ENCODE measurements around the gene PIGU. TPM values are rescaled to one million over a fixed set of nuclear protein-coding genes. Genes with fewer than 3 reads are reported as not detected.

Gene PIGU
- total and polyA plus RNA-seq, 2 of the 13 experiments (the other 11 are each of a cell fraction or from before 2014, with no cell fraction given) = 45.5 to 231 TPM

GRCh38 chr20:34638532-34638931 is 38.4 kb downstream of the PIGU start (continued):
- no peak for TF ChIP-seq RARG (CRISPR knock-in tag; IDR thresholded peaks at IDR 0.05; ENCODE audit: low read depth)
- TF ChIP-seq CHD4 (IDR thresholded peaks at IDR 0.05; ENCODE audit: borderline replicate concordance, low read length) = no peak
- TF ChIP-seq ATF5 (CRISPR knock-in tag; IDR thresholded peaks at IDR 0.05; ENCODE audit: low read depth) = no peak

- ChIA-PET CTCF (ENCODE audit: low intra/inter-chr PET ratio, low total read pairs) (no interaction called here), POLR2A (no interaction called here)
- H3K4me1 ChIP-seq (ENCODE audit: insufficient read depth, low read length) = peaks cover 57% of the 10 kb centered on the region
- no peaks in the 10 kb centered on the region for H3K79me2 ChIP-seq (ENCODE audit: insufficient read depth, low read length)
- no peak for FAIRE-seq
- TF ChIP-seq, protein P1, sequence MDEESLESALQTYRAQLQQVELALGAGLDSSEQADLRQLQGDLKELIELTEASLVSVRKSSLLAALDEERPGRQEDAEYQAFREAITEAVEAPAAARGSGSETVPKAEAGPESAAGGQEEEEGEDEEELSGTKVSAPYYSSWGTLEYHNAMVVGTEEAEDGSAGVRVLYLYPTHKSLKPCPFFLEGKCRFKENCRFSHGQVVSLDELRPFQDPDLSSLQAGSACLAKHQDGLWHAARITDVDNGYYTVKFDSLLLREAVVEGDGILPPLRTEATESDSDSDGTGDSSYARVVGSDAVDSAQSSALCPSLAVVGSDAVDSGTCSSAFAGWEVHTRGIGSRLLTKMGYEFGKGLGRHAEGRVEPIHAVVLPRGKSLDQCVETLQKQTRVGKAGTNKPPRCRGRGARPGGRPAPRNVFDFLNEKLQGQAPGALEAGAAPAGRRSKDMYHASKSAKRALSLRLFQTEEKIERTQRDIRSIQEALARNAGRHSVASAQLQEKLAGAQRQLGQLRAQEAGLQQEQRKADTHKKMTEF (CRISPR knock-in tag; IDR thresholded peaks at IDR 0.05) = peak; percentile 5; the same call in 1 of the 2 replicates
- TF ChIP-seq PAXIP1 (CRISPR knock-in tag; conservative IDR thresholded peaks at IDR 0.05) (no peak; the same call in 1 of the 2 replicates), IRF2 (CRISPR knock-in tag; IDR thresholded peaks at IDR 0.05) (0 out of 2 replicates have a peak, but pooled peaks have one; percentile 10), ZNF251 (CRISPR knock-in tag; IDR thresholded peaks at IDR 0.05) (no peak), ZC3H4 (CRISPR knock-in tag; IDR thresholded peaks at IDR 0.05; ENCODE audit: borderline replicate concordance) (0 out of 2 replicates have a peak, but pooled peaks have one; percentile 17), ZFX (CRISPR knock-in tag; IDR thresholded peaks at IDR 0.05; ENCODE audit: low read depth) (0 out of 2 replicates have a peak, but pooled peaks have one; percentile 21)
- TF ChIP-seq, protein P2, sequence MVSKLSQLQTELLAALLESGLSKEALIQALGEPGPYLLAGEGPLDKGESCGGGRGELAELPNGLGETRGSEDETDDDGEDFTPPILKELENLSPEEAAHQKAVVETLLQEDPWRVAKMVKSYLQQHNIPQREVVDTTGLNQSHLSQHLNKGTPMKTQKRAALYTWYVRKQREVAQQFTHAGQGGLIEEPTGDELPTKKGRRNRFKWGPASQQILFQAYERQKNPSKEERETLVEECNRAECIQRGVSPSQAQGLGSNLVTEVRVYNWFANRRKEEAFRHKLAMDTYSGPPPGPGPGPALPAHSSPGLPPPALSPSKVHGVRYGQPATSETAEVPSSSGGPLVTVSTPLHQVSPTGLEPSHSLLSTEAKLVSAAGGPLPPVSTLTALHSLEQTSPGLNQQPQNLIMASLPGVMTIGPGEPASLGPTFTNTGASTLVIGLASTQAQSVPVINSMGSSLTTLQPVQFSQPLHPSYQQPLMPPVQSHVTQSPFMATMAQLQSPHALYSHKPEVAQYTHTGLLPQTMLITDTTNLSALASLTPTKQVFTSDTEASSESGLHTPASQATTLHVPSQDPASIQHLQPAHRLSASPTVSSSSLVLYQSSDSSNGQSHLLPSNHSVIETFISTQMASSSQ (IDR thresholded peaks at IDR 0.05; ENCODE audit: low read depth) = no peak
- TF ChIP-seq, protein P2 (CRISPR knock-in tag; IDR thresholded peaks at IDR 0.05; ENCODE audit: borderline replicate concordance) = 0 out of 2 replicates have a peak, but pooled peaks have one; percentile 39
- DNase-seq (ENCODE audit: low spot score) = no peak
- no peak overlapping the region; the same call in 1 of the 2 replicates for H3K4me2 ChIP-seq (ENCODE audit: low read depth, low read length)
- H3K36me3 ChIP-seq (replicated peaks in 1 of 2; ENCODE audit: control insufficient read depth in 1 of 2, insufficient read depth in 2 of 2, low read length in 2 of 2) = peaks cover 16 to 58% of the 10 kb centered on the region in 2 experiments
- 87% methylated on average over 1 of the region's 1 CpG for WGBS (ENCODE audit: low lambda C conversion rate)
- peak; percentile 39 for ATAC-seq
- no peaks in the 10 kb centered on the region for H4K20me1 ChIP-seq (ENCODE audit: insufficient read depth, low read length)
- peak overlapping the region; percentile 54 for H3K27ac ChIP-seq (ENCODE audit: extremely low read length, insufficient read depth, low read length)
- no peaks in the 10 kb centered on the region for H3K9me3 ChIP-seq (ENCODE audit: low read length)
- no TSS peak for BruUV-seq (replicated peaks)
- no peaks in the 10 kb centered on the region for H3K27me3 ChIP-seq (ENCODE audit: control insufficient read depth in 1 of 2, insufficient read depth in 2 of 2, low read length in 2 of 2)
- no peak overlapping the region for H3K9ac ChIP-seq (ENCODE audit: insufficient read depth, low read depth, low read length)
- in situ Hi-C loops (cut with HindIII; ENCODE audit: extremely low pct_ligation_motif_present, low pct_unique_long_range_greater_than_20kb) (no loop called here), intact Hi-C loops (cut with micrococcal nuclease; ENCODE audit: unreplicated experiment) (loop anchor here (5.0 kb wide), 1 partner anchor 69 kb away; no protein-coding TSS in a partner anchor)
- H3K4me3 ChIP-seq (replicated peaks in 1 of 3; ENCODE audit: insufficient read depth in 1 of 3, low read depth in 2 of 3, low read length in 3 of 3) = no peak overlapping the region
- H2AFZ ChIP-seq (ENCODE audit: low read length) = no peak overlapping the region
These were observed 38.9 kb downstream of the PIGU start for GRCh38 chr20:34638039-34638292.
